Lung (tissue), 16 donors: ENCODE results near the gene C4BPA. TPM values are rescaled to one million over a fixed set of nuclear protein-coding genes. Genes with fewer than 3 reads are reported as not detected.

Experiments used
- ATAC-seq: fragments of 200-7000 bp; cut with Tn5 transposase; one replicate; pipeline ENCODE4 v1.9.1; 2020; ENCODE audit warnings: moderate number of reproducible peaks; ENCODE audit not compliant: insufficient read depth, low FRiP score
- DNase-seq, 3 donors: peaks; one replicate each; pipeline ENCODE4 v3.0.0-alpha.2; 2013 to 2017
- H3K27ac ChIP-seq, 2 donors: one replicate each; pipeline ENCODE4 v1.5.1; 2013; ENCODE audit warnings: mild to moderate bottlenecking in 2 of 2, moderate library complexity in 2 of 2, control low read depth in 1 of 2, inconsistent platforms in 1 of 2, low read depth in 1 of 2, low read length in 1 of 2
- H3K27me3 ChIP-seq, 3 donors: one replicate each; pipeline ENCODE4 v1.5.1; 2013; ENCODE audit warnings: low read length in 2 of 3; ENCODE audit not compliant: control insufficient read depth in 3 of 3, insufficient read depth in 3 of 3
- H3K36me3 ChIP-seq, 4 donors: one replicate each; pipeline ENCODE4 v1.5.1; 2013; ENCODE audit warnings: low read length in 4 of 4, mild to moderate bottlenecking in 1 of 4, moderate library complexity in 1 of 4; ENCODE audit not compliant: control insufficient read depth in 4 of 4, insufficient read depth in 4 of 4
- H3K4me1 ChIP-seq, 5 donors: one replicate each; pipeline ENCODE4 v1.5.1; 2013; ENCODE audit warnings: low read length in 5 of 5, mild to moderate bottlenecking in 2 of 5, moderate library complexity in 1 of 5; ENCODE audit not compliant: control insufficient read depth in 5 of 5, insufficient read depth in 5 of 5
- H3K4me3 ChIP-seq: one replicate; pipeline ENCODE4 v1.5.1; 2013; ENCODE audit warnings: mild to moderate bottlenecking, control low read depth, moderate library complexity
- H3K9ac ChIP-seq, 2 donors: one replicate each; pipeline ENCODE4 v1.5.1; 2013; ENCODE audit warnings: low read length in 2 of 2, control low read depth in 1 of 2; ENCODE audit not compliant: insufficient read depth in 1 of 2
- H3K9me3 ChIP-seq, 4 donors: one replicate each; pipeline ENCODE4 v1.5.1; 2013; ENCODE audit warnings: low read length in 3 of 4, mild to moderate bottlenecking in 1 of 4, moderate library complexity in 1 of 4; ENCODE audit not compliant: control insufficient read depth in 4 of 4, insufficient read depth in 3 of 4
- WGBS, 2 donors: extraction: QIAGEN DNeasy Blood & Tissue Kit; methylation state at CpG; one replicate each; pipeline ENCODE4 v1.1.7; 2013; 5-methylcytosine and 5-hydroxymethylcytosine counted together
- long read RNA-seq, 5 donors: transcript quantifications; one replicate each; lab custom pipeline, GENCODE V29; 2026
- polyA plus RNA-seq, 2 donors: library from polyadenylated mRNA; stranded (reverse); fragments of 200-250 nt; gene quantifications; one replicate each; pipeline ENCODE4 v1.2.1, GENCODE V29; 2013
- total RNA-seq, 2 donors: library from RNA; depleted of rRNA in 1 of 2; stranded (reverse); fragments of >200 nt in 1 of 2; gene quantifications; one replicate each; pipeline ENCODE4 v1.2.1, GENCODE V29; 2014 to 2021
- TF ChIP-seq, protein P1 (sequence below): IDR thresholded peaks from 2 replicates; pipeline ENCODE4 v1.5.1; 2012; ENCODE audit warnings: mild to moderate bottlenecking; ENCODE audit errors: control extremely low read depth, extremely low read depth
- donor health status: control.
- donor health status: control.
- donor health status: Bipolar disorder and iron deficiency.
- donor health status: healthy.
- donor health status: DM: yes; HTN: yes; CAD: no.

The C4BPA gene
- total RNA-seq (100 to 1,000 TPM; 158 to 203 TPM), polyA plus RNA-seq (100 to 1,000 TPM in 1 of 2 donors, 10 to 100 TPM in 1; 21.2 to 213 TPM)
- long read RNA-seq, donor 1, result 0 reads
- long read RNA-seq, donor 2, result 0 reads
- long read RNA-seq, donor 3, result 0 reads
- long read RNA-seq, donor 4, result 0 reads
- long read RNA-seq, donor 5, result 0 reads

DNA sequence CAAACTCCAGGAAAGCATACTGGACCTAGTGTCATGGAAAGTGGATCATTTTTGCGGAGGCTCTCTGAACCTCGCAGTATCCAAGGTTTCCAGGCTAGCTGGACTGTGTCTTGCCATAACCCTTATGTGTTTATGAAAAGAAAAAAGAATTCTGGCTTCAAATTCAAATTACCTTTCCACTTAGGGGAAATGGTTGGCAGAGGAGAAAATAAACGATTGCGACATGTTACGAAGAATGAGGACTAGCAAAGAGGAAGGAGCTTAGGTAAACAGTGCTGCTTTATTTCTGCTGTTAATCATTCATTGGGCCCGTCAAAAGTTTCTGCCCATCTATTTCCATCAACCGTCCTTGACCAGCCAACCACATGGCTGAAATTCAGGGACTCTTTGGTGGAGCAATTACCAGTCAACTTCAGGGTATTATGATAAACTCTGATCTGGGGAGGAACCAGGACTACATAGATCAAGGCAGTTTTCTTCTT, at the start of gene C4BPA:
Gene C4BPA, plus strand, starts transcription at position 342 of the 482 bp plus-strand sequence. CDS start 8,793 bp downstream, outside the sequence.
- DNase-seq (peak in 1 of 3 donors; percentile 25), ATAC-seq (peak; percentile 77)
- Histone ChIP-seq H3K9ac (no peak within 1 kb of the TSS), H3K36me3 (no peaks in the 10 kb centered on the region), H3K9me3 (no peaks in the 10 kb centered on the region), H3K4me1 (no peaks in the 10 kb centered on the region), H3K27ac (peak within 1 kb of the TSS in 1 of 2 donors; percentile 75), H3K27me3 (no peaks in the 10 kb centered on the region), H3K4me3 (no peak within 1 kb of the TSS)
- TF ChIP-seq, protein P1, sequence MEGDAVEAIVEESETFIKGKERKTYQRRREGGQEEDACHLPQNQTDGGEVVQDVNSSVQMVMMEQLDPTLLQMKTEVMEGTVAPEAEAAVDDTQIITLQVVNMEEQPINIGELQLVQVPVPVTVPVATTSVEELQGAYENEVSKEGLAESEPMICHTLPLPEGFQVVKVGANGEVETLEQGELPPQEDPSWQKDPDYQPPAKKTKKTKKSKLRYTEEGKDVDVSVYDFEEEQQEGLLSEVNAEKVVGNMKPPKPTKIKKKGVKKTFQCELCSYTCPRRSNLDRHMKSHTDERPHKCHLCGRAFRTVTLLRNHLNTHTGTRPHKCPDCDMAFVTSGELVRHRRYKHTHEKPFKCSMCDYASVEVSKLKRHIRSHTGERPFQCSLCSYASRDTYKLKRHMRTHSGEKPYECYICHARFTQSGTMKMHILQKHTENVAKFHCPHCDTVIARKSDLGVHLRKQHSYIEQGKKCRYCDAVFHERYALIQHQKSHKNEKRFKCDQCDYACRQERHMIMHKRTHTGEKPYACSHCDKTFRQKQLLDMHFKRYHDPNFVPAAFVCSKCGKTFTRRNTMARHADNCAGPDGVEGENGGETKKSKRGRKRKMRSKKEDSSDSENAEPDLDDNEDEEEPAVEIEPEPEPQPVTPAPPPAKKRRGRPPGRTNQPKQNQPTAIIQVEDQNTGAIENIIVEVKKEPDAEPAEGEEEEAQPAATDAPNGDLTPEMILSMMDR, result no peak
- WGBS, 2 donors, result 37 to 47% methylated on average over 7 of the region's 7 CpGs

DNA sequence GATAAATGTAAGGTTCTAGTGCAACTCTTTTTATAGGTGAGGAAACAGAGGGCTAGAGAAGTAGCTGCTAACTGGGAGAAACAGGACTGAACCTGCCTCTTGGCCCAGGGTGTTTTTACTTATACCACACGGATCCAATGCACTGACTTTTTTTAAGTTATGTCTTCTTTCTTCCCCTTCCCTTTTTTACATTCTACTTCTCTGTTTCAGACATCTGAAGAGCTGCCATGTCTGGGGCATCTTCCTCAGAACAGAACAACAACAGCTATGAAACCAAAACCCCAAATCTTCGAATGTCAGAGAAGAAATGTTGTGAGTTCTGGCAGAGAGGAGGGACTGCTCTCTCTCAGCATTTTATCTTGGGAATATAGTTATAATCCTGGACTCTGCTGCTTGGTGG, 49.5 kb upstream of the C4BPA start:
- ATAC-seq (no peak), DNase-seq (no peak)
- Histone ChIP-seq H3K9me3 (no peaks in the 10 kb centered on the region), H3K36me3 (peaks cover 0 to 6% (median 0%) of the 10 kb centered on the region in 4 donors), H3K27ac (peak overlapping the region in 1 of 2 donors; percentile 78), H3K4me3 (no peak overlapping the region), H3K9ac (no peak overlapping the region), H3K4me1 (peaks cover 0 to 8% (median 5%) of the 10 kb centered on the region in 5 donors), H3K27me3 (no peaks in the 10 kb centered on the region)
- 31 to 40% methylated on average over 2 of the region's 2 CpGs for WGBS, 2 donors
- TF ChIP-seq, protein P1, result no peak

DNA sequence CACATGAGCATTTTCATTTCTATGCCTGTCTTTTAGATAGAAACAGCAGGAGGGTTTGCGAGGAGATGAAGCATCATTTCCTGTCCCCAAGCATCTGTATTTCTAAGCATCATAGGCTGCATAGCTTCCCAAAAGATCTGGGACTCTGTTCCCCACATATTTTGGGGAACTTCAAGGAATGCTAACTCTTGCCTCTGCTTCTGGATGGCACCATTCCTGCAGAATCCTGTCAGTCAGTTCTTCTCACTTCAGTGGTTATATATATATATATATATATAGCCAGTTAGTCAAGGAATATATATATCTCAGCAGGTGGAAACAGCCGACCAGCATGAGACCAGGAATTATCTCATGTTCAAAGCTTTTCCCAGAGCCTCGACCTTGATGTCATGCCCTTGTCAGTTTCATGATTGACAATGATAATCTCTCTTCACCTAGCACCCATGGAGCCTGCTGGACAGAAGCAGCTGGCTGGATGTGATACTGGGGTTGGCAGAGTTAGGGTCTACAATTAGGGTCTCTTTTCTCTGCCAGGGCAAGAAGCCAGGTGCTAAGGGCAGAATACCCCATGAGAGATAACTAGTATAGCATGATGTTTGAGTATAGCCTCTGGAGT, 48.5 kb upstream of the C4BPA start:
- Histone ChIP-seq H3K9ac (no peak overlapping the region), H3K4me3 (no peak overlapping the region), H3K4me1 (peaks cover 0 to 5% (median 4%) of the 10 kb centered on the region in 5 donors), H3K27ac (peak overlapping the region in 1 of 2 donors; percentile 78), H3K9me3 (no peaks in the 10 kb centered on the region), H3K36me3 (peaks cover 0 to 3% (median 0%) of the 10 kb centered on the region in 4 donors), H3K27me3 (no peaks in the 10 kb centered on the region)
- DNase-seq (no peak), ATAC-seq (no peak)
- WGBS, 2 donors, result 78 to 82% methylated on average over 3 of the region's 3 CpGs
- TF ChIP-seq, protein P1, result no peak
